Raji (cell line): ENCODE measurements around the gene PLA2G4A.

Source experiments
- POLR2A ChIP-seq: IDR thresholded peaks from 2 replicates; pipeline ENCODE4 v1.6.1; 2011; ENCODE audit warnings: low read depth, low read length, control low read depth; ENCODE audit not compliant: insufficient read depth

PLA2G4A gene

DNA sequence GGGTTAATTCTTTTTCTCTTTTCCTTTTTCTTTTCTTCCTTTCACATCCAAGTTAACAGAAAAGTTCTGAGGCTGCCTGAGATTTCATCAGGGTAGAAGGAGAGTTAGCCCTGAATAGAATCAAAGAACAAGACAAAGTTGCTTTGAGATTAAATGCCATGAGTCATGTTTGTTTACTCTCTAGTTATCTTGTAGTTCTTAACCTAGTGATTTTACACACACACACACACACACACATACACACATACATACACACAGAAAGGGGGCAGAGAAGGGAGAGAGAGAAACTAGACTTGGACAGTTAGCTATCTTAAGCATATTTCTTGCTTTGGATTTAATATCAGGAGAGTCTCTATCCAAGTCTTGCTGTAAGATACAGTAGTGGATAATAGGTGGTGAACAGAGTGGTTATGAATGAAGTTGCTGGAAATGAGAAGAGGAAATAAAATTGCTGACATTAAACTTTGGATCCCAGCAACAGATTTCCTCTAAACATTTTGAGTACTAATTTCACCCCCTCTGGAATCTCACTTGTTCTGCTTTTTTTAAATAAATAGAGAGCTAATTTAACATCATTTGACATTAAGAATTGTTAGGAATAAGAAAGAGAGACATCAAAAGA is 19.9 kb downstream of the PLA2G4A start:
- TF ChIP-seq POLR2A, result no peak

DNA sequence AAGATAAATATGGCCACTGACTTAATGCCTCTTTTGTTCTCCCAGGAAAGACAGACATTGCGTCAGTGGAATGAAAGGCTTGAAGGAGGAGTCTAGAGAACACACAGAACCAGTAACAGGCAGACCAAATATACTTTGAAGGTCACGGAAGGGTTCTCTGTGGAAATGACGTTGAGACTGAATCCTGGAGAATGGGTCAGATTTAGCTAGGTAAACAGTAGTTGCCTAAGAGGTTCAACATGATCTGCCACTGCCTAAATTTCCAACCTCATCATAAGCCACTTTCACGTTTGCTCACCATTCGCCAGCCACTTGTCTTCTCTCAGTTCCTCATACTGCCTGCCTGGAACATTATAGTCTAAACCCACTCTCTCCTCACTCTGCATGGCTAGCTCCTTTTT is 20.5 kb downstream of the PLA2G4A start:
- no peak for TF ChIP-seq POLR2A

DNA sequence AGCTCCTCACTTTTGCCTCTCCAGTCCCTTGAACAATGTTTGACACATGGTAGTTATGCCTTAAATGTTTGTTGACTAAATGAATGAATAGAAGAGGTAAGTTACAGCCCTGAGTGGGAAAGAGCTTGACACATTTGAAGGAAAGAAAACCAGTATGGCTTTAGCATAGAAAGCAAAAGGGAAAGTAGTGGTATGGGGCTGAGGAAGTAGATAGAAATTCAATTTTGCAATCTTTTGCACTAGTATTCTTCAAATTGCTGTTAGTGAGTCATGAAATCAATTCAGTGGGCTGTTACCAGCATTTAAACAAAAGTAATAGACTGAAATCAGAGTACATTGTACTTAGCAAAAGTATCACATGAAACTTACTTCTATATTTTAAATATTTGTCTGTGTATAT is 21.1 kb downstream of the PLA2G4A start:
- no peak for TF ChIP-seq POLR2A

DNA sequence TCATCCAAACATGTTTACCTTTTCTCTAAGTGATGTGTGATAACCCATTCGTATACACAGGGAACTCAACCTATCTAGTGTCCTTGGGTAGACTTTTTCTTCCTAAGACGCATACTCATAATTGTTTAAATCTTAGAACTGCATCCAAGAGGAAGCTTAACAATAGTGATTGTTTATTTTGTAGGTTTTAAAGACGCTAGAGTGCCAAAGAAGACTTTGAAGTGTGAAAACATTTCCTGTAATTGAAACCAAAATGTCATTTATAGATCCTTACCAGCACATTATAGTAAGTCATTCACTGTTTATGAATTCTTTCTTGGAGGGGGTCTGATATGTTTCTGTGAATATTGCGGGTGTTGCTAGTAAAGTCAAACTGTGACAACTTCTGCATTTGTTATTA is 25.4 kb downstream of the PLA2G4A start:
- TF ChIP-seq POLR2A, result no peak

DNA sequence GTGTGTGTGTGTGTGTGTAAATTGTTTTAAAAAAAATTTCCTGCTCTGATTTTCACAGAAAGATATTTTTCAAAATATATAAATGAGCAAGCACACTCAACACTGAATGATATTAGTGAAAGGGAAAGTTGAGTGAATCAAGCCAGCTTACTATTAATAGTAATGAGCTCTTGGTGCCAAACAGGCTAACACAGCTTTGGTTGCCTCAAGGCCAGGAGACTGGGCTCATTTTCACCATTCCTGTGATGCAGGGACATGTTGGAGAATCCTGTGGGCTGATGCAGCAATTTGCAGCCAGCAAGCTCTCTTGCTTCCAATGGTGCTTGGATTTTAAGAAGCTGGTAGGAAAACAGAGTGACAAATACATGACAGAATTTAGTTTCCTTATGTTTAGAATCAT is 30.2 kb downstream of the PLA2G4A start:
- no peak for TF ChIP-seq POLR2A

DNA sequence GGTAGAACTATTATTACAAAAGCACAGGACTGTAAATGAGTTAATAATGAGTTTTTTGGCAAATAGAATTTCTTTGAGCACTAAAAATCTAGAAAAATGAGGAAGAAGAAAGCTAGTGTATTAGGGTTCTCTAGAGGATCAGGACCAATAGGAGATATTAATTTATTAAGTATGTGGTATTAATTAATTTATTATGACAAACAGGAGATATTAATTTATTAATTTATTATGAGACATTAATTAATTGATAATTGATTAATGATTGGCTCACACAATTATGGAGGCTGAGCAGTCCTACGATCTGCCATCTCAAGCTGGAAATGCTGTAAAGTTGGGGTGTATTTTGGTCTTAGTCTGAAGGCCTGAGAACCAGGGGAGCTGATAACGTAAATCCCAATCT is 31.2 kb downstream of the PLA2G4A start:
- TF ChIP-seq POLR2A, result no peak

DNA sequence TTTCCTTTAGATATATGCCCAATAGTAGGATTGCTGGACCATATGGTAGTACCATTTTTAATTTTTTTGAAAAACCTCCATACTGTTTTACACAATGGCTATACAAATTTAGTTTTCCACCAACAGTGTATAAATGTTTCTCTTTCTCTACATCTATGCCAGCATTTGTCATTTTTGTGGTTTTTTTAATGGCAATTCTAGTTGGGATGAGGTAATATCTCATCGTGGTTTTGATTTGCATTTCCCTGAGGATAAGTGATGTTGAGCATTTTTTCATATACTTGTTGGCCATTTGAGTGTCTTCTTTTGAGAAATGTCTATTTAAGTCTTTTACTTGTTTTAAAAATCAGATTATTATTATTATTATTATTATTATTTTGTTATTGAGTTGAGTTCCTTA is 35.5 kb downstream of the PLA2G4A start:
- TF ChIP-seq POLR2A, result no peak

DNA sequence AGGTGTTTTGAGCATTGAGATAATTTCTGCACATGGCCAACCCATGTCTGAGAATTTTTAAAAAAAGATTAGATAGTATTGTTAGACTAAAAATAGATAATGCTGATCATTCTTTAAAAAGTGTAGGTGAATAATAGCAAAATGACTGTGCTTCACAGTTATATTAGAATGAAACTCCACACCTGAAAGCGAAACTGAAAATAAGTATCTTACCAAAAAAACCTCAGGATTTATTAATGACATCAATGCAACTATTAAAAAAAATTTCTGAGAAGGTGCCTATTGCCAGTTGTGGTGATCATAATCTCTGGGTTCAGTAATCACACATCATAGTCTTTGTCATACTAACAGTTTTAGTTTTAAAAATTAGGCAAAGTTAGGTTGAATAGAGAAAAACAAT is 36.5 kb downstream of the PLA2G4A start:
- TF ChIP-seq POLR2A, result no peak

DNA sequence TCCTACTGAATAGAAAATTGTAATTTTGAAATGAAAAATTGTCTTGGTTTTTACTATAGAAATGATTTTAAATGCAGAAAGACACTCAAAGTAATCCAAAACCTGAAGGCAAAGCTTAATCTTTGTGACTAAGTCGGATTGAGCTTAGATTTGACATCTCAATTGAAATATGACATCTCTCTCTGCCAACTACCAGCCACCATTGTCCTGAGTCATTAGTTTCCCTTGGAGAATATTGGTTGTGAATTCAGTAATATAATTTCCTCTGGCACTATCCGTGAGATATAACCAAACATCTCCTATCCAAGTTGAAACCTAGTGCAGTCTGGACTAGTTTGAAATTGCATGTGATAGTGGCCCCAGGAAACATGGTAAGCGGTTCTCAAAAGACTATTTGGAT is 37.1 kb downstream of the PLA2G4A start:
- no peak for TF ChIP-seq POLR2A

DNA sequence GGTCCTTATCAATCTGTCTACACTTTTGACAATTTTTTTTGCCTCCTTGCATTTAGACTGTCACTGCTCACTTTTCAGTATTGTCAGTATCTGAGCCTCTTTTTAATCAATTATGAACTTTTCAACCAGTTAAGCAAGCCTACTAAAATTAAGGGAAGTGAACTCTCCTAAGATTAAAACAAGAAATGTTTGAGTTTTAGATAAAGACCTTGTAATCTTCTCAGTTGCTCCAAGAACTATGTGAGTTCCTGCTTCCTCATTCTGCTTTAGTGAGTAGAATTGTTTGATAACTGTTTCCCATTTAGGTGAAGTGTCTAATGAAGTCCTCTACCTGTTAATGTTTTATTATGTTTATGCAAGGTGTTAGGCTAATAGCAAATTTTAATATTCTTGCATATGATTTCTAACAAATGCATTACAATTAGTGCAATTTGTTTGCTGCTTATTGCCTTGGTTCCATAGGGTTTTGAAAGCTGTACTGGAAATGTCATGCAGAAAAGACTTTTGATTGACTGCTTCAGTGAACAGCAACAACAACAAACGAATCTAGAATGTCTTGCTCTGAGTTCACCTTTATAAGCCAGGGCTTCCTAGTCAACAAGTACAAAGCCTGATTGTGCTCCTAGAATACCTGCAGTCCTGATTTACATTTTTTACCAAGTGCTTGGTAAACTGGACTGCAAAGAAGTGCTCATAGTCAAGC is 40.9 kb downstream of the PLA2G4A start:
- no peak for TF ChIP-seq POLR2A

DNA sequence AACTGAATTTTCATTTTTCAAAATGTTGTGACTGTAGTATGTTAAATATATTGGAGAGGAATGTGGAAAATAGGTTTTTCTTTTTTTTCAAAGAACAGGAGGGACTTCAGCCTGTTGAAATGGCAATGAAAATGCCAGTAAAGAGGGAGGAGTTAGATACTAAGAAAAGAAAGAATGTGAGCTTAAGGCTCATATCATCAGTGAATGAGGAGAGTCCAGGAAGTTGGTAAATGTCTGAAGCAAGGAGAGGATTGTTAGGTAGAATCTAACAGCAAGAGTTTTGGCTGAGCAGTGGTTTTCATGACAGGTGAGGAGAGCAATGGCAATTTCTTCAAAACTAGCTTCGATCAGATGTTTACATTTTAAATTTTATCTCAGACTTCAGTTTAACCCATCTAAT is 43.0 kb downstream of the PLA2G4A start:
- no peak for TF ChIP-seq POLR2A

DNA sequence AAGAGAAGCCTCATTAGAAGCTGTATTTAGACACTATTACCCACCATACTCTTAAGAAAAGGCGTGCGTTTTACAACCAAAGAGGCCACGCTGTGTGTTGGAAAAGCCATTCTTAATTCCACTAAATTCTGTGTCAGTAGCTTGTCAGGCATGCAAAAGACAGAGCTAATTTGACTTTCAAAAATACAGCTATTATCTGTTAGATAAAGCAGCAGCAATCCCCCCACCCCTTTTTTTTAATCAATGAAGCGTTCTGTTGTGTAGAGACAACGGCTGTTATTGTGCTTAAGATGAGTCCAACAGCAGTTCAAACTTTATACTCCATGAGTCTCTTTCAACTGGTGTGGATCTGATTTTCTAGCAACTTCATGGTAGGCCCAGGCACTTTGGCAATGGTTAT is 43.5 kb downstream of the PLA2G4A start:
- no peak for TF ChIP-seq POLR2A

DNA sequence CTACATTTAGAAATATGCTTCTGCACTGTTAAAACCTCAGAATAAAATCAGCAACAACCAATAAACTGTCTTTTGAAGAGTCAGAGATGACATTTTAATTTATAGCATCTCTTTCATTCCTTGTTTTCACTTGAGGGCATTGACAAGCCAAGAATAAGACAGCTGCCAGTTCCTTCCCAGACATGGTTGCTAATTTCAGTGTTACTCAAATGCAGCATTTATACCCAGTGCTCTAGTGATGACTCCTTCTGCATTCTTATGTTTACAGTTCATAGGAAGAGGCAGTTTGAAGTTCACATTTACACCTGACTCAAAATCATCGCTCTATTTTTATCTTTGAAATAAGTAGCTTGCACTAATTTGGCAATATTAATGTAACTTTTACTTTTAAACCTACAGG is 44.9 kb downstream of the PLA2G4A start:
- TF ChIP-seq POLR2A, result no peak

DNA sequence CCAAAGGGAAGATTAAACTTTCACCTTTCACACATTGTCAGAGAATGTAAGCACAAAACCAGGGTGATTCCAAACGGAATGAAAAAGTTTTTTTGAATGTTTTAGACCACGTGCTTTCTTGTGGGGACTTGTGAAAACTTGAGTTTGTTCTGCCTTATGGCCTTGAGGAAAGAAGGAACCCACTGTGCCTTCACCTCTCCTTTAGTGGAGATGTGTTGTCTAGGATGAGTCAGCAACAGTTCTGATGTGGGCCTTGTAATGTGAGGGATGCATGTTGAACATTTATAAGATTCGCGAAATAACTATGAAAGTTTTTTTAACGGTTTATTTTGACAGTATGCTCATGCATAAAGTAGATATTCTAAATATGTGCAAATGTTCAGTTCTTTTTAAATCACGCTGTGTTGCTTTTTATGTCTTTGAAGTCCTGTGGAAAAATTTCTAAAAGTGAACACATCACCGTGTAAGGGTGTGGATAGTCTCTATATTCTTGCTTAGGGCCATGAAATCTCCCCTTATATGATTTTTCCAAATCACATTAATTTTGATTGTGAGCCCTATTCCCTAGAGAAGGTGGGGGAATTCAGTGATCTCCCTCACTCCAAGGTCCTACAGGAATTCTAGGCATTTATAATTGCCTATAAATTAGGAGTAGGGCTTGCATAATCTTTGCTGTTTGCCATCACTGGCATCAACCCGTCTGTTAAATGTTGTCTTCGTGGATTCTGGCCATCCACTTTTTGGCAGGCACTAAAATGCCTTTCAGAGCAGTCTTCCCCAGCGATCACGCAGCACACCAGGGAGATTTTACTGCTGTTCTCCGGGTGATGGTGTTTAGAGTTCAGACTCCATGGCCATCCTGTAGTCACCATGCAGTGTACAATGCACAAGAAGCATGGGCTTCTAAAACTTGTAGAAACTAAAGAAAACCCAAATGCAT is 47.4 kb downstream of the PLA2G4A start:
- TF ChIP-seq POLR2A, result no peak

DNA sequence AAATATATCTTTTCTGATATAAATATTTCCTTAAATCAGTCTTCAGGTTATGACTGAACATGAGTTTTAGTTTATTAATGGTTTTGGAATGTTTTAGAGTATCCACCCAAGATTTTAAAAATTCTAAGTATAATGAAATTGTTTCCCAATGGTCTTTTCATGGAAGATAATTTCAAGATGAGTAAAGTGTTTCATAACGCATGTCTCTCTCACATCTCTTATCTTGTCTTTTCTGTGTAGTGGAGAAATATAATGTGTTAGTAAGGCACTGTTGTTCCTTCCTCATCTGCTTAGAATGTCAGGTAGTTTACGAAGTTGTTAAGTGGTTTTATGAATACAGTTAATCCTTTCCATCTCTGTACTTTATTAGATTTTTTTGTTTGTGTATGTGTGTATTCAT is 49.6 kb downstream of the PLA2G4A start:
- TF ChIP-seq POLR2A, result no peak

DNA sequence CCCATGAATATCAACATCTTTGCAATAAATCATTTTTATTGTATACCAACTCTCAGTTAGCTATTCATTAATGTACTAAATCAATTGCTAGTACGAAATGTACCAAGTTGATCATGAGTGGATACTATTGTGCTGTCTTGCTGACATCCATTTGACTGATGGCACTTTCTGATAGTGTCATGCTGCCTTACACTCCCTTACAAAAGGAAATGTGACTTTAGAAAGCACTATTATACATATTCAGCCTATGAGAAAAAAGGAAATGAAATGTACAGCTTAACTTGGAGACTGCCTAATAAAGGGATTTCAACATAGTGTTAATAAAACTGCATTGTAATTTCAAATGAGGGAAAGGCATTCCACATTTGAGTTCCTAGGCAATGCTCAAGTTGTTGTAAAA is 52.2 kb downstream of the PLA2G4A start:
- TF ChIP-seq POLR2A, result no peak
